GM08714 (cell line): Measurements from ENCODE around the gene OTUD3.
"Not testable (repeated sequence)": the region's sequence is repeated elsewhere in the genome, so short reads cannot be mapped to it uniquely, and the experiment has no call there.

Experiments used
- H3K4me3 ChIP-seq: fragments of 200-500 bp; sonication (Bioruptor generic); 2 replicates; pipeline ENCODE4 v1.5.1; 2014; ENCODE audit warnings: mild to moderate bottlenecking, low read length, inconsistent platforms
- ZNF274 ChIP-seq: IDR thresholded peaks from 2 replicates; pipeline ENCODE4 v1.6.1; 2012; ENCODE audit warnings: mild to moderate bottlenecking, low read depth, low read length

Gene OTUD3

GRCh38 chr1:19921310-19921709, 39.1 kb downstream of the OTUD3 start:
- no peak overlapping the region for H3K4me3 ChIP-seq
- no peak for TF ChIP-seq ZNF274

- H3K4me3 ChIP-seq: no peak overlapping the region
- TF ChIP-seq ZNF274: no peak
Observed at GRCh38 chr1:19922015-19922688, 40.0 kb downstream of the OTUD3 start.

- no peak within 1 kb of the TSS for H3K4me3 ChIP-seq
- no peak for TF ChIP-seq ZNF274
Observed at GRCh38 chr1:19923137-19923952, 41.1 kb downstream of the OTUD3 start, which contains the start of gene PLA2G2E. TSS of gene PLA2G2E (minus strand) at chr1:19923617. CDS start at chr1:19923559, 58 bp downstream.

- no peak overlapping the region for H3K4me3 ChIP-seq
- no peak for TF ChIP-seq ZNF274
Observed at GRCh38 chr1:19923953-19924346, 41.8 kb downstream of the OTUD3 start.

- H3K4me3 ChIP-seq: no peak overlapping the region
- TF ChIP-seq ZNF274: no peak
Observed at GRCh38 chr1:19925342-19926070, 43.3 kb downstream of the OTUD3 start.

GRCh38 chr1:19926296-19927129, 44.3 kb downstream of the OTUD3 start:
- TF ChIP-seq ZNF274: no peak
- no peak overlapping the region for H3K4me3 ChIP-seq

- H3K4me3 ChIP-seq: not testable (repeated sequence)
Observed at GRCh38 chr1:19927130-19927421, 44.9 kb downstream of the OTUD3 start.

- no peak for TF ChIP-seq ZNF274
- no peak overlapping the region for H3K4me3 ChIP-seq
Observed at GRCh38 chr1:19932866-19933265, 50.7 kb downstream of the OTUD3 start.

GRCh38 chr1:19934336-19934735, 52.1 kb downstream of the OTUD3 start:
- H3K4me3 ChIP-seq: no peak overlapping the region
- no peak for TF ChIP-seq ZNF274

GRCh38 chr1:19936061-19936750, 54.0 kb downstream of the OTUD3 start:
- no peak overlapping the region for H3K4me3 ChIP-seq
- no peak for TF ChIP-seq ZNF274

GRCh38 chr1:19938472-19938871, 56.3 kb downstream of the OTUD3 start:
- no peak overlapping the region for H3K4me3 ChIP-seq
- TF ChIP-seq ZNF274: no peak

GRCh38 chr1:19940486-19941205, 58.5 kb downstream of the OTUD3 start:
- no peak overlapping the region for H3K4me3 ChIP-seq
- no peak for TF ChIP-seq ZNF274

GRCh38 chr1:19941206-19941568, 59.0 kb downstream of the OTUD3 start:
- H3K4me3 ChIP-seq: no peak overlapping the region
- TF ChIP-seq ZNF274: no peak

- no peak for TF ChIP-seq ZNF274
- H3K4me3 ChIP-seq: no peak overlapping the region
Observed at GRCh38 chr1:19942088-19942487, 59.9 kb downstream of the OTUD3 start.
